ENCODE results near the gene THSD4.

- peak; percentile 75 for TF ChIP-seq CTCF (IDR thresholded peaks at IDR 0.05)
- TF ChIP-seq REST (IDR thresholded peaks at IDR 0.05; ENCODE audit: insufficient read depth in 1 of 2, low read depth in 2 of 2, low read length in 1 of 2) = no peak
- TF ChIP-seq POLR2AphosphoS5 (IDR thresholded peaks at IDR 0.05; ENCODE audit: low read depth, low read length) = no peak
- no peak for TF ChIP-seq TCF7L2 (IDR thresholded peaks at IDR 0.05; ENCODE audit: low read depth, low read length)
Observed at GRCh38 chr15:71485094-71485693, 369.9 kb downstream of the THSD4 start.
